Body of pancreas (tissue), 4 donors: ENCODE measurements around the gene GPC4. TPM values are rescaled to one million over a fixed set of nuclear protein-coding genes. Genes with fewer than 3 reads are reported as not detected.

Source experiments
- ATAC-seq: fragments of 150-250 bp; one replicate; pipeline ENCODE4 v1.9.1; 2016
- DNase-seq, 4 donors: peaks; one replicate each; pipeline ENCODE4 v3.0.0-alpha.2; 2019
- H3K27ac ChIP-seq, 4 donors: fragments of 200-600 bp; sonication (generic); 1 replicate in 3 of 4; 2 replicates in 1 of 4; pipeline versions ENCODE4 v1.5.1 to v1.6.1; 2016 to 2019; ENCODE audit warnings: mild to moderate bottlenecking in 1 of 4, mixed read lengths in 1 of 4, moderate library complexity in 1 of 4
- H3K27me3 ChIP-seq, 2 donors: fragments of 200-600 bp; sonication (generic); one replicate each; pipeline ENCODE4 v1.6.0; 2016; ENCODE audit warnings: mild to moderate bottlenecking in 1 of 2
- H3K36me3 ChIP-seq, 2 donors: fragments of 200-600 bp; sonication (generic); replicated peaks in 1 of 2; 2 replicates each; pipeline ENCODE4 v1.5.1; 2016; ENCODE audit warnings: low read depth in 2 of 2; ENCODE audit not compliant: insufficient read depth in 1 of 2
- H3K4me1 ChIP-seq: fragments of 200-600 bp; sonication (generic); one replicate; pipeline ENCODE4 v1.6.0; 2016
- H3K4me3 ChIP-seq, 2 donors: fragments of 200-600 bp; sonication (generic); 1 replicate in 1 of 2; 2 replicates in 1 of 2; pipeline ENCODE4 v1.5.1; 2016 to 2019
- H3K9me3 ChIP-seq, 3 donors: fragments of 200-600 bp; sonication (generic); 1 replicate in 2 of 3; 2 replicates in 1 of 3; pipeline ENCODE4 v1.5.1; 2016
- POLR2A ChIP-seq, 3 donors: fragments of 450-650 bp; IDR thresholded peaks; one replicate each; pipeline ENCODE4 v1.6.1; 2016; ENCODE audit warnings: antibody characterized with exemption in 3 of 3, mild to moderate bottlenecking in 2 of 3
- WGBS, 2 donors: methylation state at CpG; one replicate each; pipeline ENCODE4 v1.1.5; 2017; 5-methylcytosine and 5-hydroxymethylcytosine counted together
- intact Hi-C: fragments of 100-400 bp; cut with DNase I; formaldehyde crosslinking; loops from one replicate; pipeline ENCODE4 v1.15.1; 2023
- total RNA-seq, 2 donors: library from RNA; depleted of rRNA; stranded (reverse); fragments of >200 nt; gene quantifications; one replicate each; pipeline ENCODE4 v1.1.0, GENCODE V29; 2016
- TF ChIP-seq, protein P1 (sequence below), 7 experiments: fragments of 450-650 bp in 4 of 7; fragments of 200-600 bp in 3 of 7; sonication (generic) in 3 of 7; IDR thresholded peaks; one replicate each; pipeline ENCODE4 v1.5.1; 2016 to 2019; ENCODE audit warnings: antibody characterized with exemption in 7 of 7

Gene GPC4
- total RNA-seq, 2 donors from 2014 or later = 9.3 to 11.2 TPM

DNA sequence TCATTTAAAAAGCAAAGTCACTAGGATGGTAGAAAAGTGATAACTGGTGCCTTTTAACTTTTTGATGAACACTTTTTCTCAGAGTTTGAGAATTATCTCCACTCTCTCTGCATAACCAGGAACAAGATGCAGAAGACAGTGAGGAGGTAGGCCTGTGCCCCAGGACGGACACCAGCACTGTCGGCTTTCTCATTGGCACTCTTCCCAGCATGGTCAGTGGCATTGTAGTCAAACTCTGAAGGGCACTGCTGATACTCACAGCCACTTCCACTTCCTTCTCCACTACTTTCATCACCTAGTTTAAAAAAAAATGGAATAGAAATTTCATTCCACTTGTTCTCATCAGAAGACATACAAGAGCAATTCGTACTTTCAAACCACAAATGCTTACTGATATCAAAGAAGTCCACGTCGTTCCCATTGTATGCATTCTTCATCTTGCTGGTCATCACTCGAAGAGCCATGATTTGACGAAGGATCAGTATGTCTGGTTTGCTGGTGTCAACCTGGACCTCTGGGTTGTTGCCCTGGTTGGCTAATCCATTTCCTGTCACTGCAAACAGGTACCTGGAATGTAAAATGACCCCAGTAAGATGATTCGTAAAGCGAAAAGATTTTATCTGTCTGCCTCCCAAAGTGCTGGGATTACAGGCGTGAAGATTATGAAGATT, 112.4 kb downstream of the GPC4 start:
- DNase-seq (no peak), ATAC-seq (no peak)
- WGBS, 2 donors = 91 to 92% methylated on average over 10 of the region's 10 CpGs
- H3K4me3 ChIP-seq = no peak overlapping the region
- H3K4me1 ChIP-seq = no peaks in the 10 kb centered on the region
- no peaks in the 10 kb centered on the region for H3K27me3 ChIP-seq
- no peak for TF ChIP-seq POLR2A (IDR thresholded peaks at IDR 0.05)
- no peak overlapping the region for H3K27ac ChIP-seq
- no peaks in the 10 kb centered on the region for H3K9me3 ChIP-seq
- intact Hi-C loops = no loop called here
- H3K36me3 ChIP-seq = peaks cover 0 to 2% of the 10 kb centered on the region in 2 donors

DNA sequence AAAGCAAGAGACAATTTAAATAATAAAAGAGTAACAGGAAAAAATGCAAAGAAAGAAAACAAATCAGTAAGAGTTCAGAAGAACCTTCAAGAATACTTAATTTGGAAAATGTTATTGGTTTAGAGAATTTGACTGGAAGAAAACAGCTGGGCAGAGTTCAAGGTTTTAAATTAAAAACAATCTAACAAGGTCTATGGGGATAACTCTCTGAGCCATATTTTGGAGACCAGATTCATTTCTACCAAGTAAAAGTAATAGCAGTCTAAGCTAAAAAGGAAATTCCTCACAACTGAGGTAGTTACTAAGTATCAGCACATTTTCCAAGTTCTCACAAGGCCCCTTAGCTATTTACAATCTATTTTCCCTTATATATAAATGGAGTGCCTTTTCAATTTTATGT, 114.7 kb downstream of the GPC4 start:
- no peaks in the 10 kb centered on the region for H3K4me1 ChIP-seq
- H3K4me3 ChIP-seq = no peak overlapping the region
- H3K27ac ChIP-seq = no peak overlapping the region
- H3K27me3 ChIP-seq = no peaks in the 10 kb centered on the region
- intact Hi-C loops = no loop called here
- ATAC-seq = no peak
- peaks cover 0 to 2% of the 10 kb centered on the region in 2 donors for H3K36me3 ChIP-seq
- no peaks in the 10 kb centered on the region for H3K9me3 ChIP-seq
- no peak for TF ChIP-seq POLR2A (IDR thresholded peaks at IDR 0.05)
- TF ChIP-seq, protein P1, sequence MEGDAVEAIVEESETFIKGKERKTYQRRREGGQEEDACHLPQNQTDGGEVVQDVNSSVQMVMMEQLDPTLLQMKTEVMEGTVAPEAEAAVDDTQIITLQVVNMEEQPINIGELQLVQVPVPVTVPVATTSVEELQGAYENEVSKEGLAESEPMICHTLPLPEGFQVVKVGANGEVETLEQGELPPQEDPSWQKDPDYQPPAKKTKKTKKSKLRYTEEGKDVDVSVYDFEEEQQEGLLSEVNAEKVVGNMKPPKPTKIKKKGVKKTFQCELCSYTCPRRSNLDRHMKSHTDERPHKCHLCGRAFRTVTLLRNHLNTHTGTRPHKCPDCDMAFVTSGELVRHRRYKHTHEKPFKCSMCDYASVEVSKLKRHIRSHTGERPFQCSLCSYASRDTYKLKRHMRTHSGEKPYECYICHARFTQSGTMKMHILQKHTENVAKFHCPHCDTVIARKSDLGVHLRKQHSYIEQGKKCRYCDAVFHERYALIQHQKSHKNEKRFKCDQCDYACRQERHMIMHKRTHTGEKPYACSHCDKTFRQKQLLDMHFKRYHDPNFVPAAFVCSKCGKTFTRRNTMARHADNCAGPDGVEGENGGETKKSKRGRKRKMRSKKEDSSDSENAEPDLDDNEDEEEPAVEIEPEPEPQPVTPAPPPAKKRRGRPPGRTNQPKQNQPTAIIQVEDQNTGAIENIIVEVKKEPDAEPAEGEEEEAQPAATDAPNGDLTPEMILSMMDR (IDR thresholded peaks at IDR 0.05) = no peak
- DNase-seq = no peak

DNA sequence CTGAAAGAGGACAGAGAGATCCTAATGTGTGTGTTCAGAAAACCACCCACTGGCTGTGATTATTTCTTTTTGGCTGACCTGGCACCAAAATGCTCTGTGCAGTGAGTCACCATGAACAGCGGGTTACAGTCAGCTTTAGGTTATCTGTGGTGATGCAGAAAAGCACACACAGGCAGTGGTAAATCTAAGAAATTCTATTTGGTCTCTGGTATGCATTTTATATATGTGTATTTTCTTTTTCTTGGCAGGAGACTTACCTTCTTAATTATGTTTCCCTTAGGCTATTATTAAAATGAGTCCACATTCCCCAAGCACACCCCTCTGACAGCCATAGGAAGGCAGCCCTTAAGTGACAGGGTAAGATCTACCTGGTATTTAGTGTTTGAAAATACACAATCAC, 118.0 kb downstream of the GPC4 start:
- no peaks in the 10 kb centered on the region for H3K36me3 ChIP-seq
- TF ChIP-seq, protein P1 (IDR thresholded peaks at IDR 0.05) = no peak
- TF ChIP-seq POLR2A (IDR thresholded peaks at IDR 0.05) = no peak
- ATAC-seq = no peak
- intact Hi-C loops = no loop called here
- H3K9me3 ChIP-seq = no peaks in the 10 kb centered on the region
- no peak for DNase-seq
- no peak overlapping the region for H3K4me3 ChIP-seq
- H3K27me3 ChIP-seq = no peaks in the 10 kb centered on the region
- H3K27ac ChIP-seq = no peak overlapping the region
- no peaks in the 10 kb centered on the region for H3K4me1 ChIP-seq
- WGBS, 2 donors = 57 to 82% methylated on average over 1 of the region's 1 CpG

DNA sequence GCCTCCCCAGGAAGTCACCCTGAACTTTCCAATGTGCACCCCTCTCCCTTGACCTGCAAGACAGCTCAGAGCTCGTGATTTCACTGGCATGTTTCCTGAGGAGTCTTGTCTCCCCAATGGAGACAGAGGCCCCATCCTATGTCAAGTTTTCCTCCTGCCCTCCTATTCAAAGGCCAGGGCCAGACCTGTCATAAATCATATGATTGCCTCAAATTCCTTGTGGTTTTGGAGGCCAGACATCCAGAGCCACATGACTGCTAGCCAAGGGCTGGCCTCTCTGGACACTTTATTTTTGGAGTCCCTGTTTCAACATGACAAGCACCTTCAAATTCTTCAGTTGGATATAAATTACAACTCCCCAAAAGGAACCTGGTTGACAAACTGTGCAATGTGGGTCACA, 121.2 kb downstream of the GPC4 start:
- H3K27me3 ChIP-seq = no peaks in the 10 kb centered on the region
- intact Hi-C loops = no loop called here
- DNase-seq (no peak), ATAC-seq (no peak)
- no peaks in the 10 kb centered on the region for H3K36me3 ChIP-seq
- H3K27ac ChIP-seq = no peak overlapping the region
- H3K9me3 ChIP-seq = no peaks in the 10 kb centered on the region
- H3K4me3 ChIP-seq = no peak overlapping the region
- TF ChIP-seq, protein P1 (IDR thresholded peaks at IDR 0.05) = no peak
- TF ChIP-seq POLR2A (IDR thresholded peaks at IDR 0.05) = no peak
- WGBS, 2 donors = 83% methylated on average over 1 of the region's 1 CpG; no CpG with 5 or more reads in 1 of the 2 donors
- no peaks in the 10 kb centered on the region for H3K4me1 ChIP-seq

DNA sequence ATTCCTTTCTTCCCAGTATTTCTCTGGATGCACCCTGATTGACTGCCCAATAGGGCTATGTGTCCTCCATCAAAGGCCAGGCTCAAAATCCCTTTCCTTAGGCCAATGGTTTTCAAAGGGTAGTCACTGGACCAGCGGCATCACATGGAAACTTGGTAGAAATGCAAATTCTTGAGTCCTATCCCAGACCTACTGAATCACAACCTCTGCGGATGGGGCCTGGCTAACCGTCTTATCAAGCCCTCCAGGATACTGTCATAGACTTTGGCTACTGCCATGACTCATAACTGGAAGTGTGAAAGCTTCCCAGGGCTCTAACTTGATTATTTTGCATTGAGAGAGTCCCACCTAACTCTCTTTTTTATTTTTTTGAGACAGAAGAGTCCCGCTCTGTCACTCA, 125.2 kb downstream of the GPC4 start:
- no peaks in the 10 kb centered on the region for H3K4me1 ChIP-seq
- intact Hi-C loops = no loop called here
- H3K36me3 ChIP-seq = no peaks in the 10 kb centered on the region
- no peak for ATAC-seq
- no peaks in the 10 kb centered on the region for H3K9me3 ChIP-seq
- no peak for DNase-seq
- TF ChIP-seq, protein P1 (IDR thresholded peaks at IDR 0.05) = no peak
- no peak for TF ChIP-seq POLR2A (IDR thresholded peaks at IDR 0.05)
- 96 to 100% methylated on average over 2 to 4 of the region's 4 CpGs for WGBS, 2 donors
- no peaks in the 10 kb centered on the region for H3K27me3 ChIP-seq
- H3K27ac ChIP-seq = no peak overlapping the region
- H3K4me3 ChIP-seq = no peak overlapping the region
